Fibroblast of lung (primary cell): ENCODE measurements around the gene KLHL7.

Experiments used
- CTCF ChIP-seq, 2 donors: IDR thresholded peaks in 1 of 2; conservative IDR thresholded peaks in 1 of 2; 1 replicate in 1 of 2; 2 replicates in 1 of 2; pipeline ENCODE4 v1.5.1; 2011 to 2012; ENCODE audit warnings: low read length in 2 of 2, control low read depth in 1 of 2, inconsistent platforms in 1 of 2, low read depth in 1 of 2, mild to moderate bottlenecking in 1 of 2
- EZH2 ChIP-seq: IDR thresholded peaks from 2 replicates; pipeline ENCODE4 v1.5.1; 2012; ENCODE audit warnings: low read length, control low read depth, mild to moderate bottlenecking; ENCODE audit errors: missing control alignments

- TF ChIP-seq CTCF (conservative IDR thresholded peaks at IDR 0.05 in 1 of 2, IDR thresholded peaks at IDR 0.05 in 1 of 2; ENCODE audit: low read depth in 1 of 2, low read length in 2 of 2) (no peak), EZH2 (no peak)
Observed at GRCh38 chr7:23210506-23210905, 104.9 kb downstream of the KLHL7 start.
